Neural cell (in vitro differentiated cells): ENCODE results near the gene PHF24.

Source experiments
- EP300 ChIP-seq: fragments of 450-650 bp; conservative IDR thresholded peaks from 2 replicates; pipeline ENCODE4 v1.6.1; 2014; ENCODE audit warnings: antibody characterized with exemption, mild to moderate bottlenecking, moderate library complexity; ENCODE audit not compliant: poor library complexity, severe bottlenecking
- POLR2AphosphoS5 ChIP-seq: IDR thresholded peaks from 2 replicates; pipeline ENCODE4 v1.6.1; 2012
- REST ChIP-seq: IDR thresholded peaks from 2 replicates; pipeline ENCODE4 v1.6.1; 2012; ENCODE audit warnings: borderline replicate concordance

DNA sequence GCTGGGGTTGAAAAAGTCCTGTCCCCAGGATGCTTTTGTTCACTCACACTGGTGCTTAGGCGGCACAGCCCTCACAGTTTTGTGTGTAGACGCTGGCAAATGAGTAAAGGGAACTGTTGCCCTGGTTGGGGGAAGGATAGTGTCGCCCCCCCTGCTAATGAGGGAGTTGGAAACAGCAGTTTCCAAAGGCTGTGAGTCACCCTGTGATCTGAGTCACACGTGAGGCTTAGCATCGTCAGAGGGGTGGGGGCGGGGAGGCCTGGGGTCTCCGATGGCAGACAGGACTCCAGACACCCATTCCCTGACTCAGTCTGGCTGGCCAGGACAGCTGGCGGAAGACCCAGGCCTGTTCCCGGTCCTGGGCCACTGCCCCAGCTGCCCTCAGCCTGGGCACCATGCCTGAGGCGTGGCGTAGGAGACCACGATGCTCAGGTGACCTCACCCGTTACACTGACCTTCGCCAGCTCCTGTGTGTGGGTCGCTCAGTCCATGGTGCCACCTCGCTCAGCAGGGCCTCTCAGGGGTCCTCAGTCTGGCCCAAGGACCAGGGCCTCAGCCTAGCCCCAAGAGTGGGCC lies 34.4 kb downstream of the PHF24 start:
- TF ChIP-seq REST (no peak), POLR2AphosphoS5 (no peak), EP300 (no peak)
